Panc1 (cell line): ENCODE data around the gene TNFAIP2. TPM values are rescaled to one million over a fixed set of nuclear protein-coding genes. Genes with fewer than 3 reads are reported as not detected.

ENCODE experiments used
- ATAC-seq: fragments of 200-7000 bp; cut with Tn5 transposase; 2 replicates; pipeline ENCODE4 v1.9.1; 2020; ENCODE audit warnings: mild to moderate bottlenecking, moderate library complexity
- BruUV-seq: library from RNA; stranded (reverse); fragments of 400-500 nt; replicated peaks from 2 replicates; lab custom pipeline; 2021; lab: Mats Ljungman, UMichigan
- CTCF ChIA-PET: fragments of 300-600 bp; sonication (Branson Sonifier 250); formaldehyde crosslinking; loops from one replicate; lab custom pipeline; 2022; ENCODE audit warnings: antibody characterized with exemption; lab: Charles Lee
- POLR2A ChIA-PET: fragments of 300-600 bp; sonication (Branson Sonifier 250); formaldehyde crosslinking; loops from one replicate; lab custom pipeline; 2022; ENCODE audit warnings: antibody characterized with exemption; lab: Charles Lee
- DNase-seq: peaks from one replicate; pipeline ENCODE4 v3.0.0-alpha.2; 2010; ENCODE audit warnings: low read depth, low spot score
- H3K27ac ChIP-seq: 2 replicates; pipeline ENCODE4 v1.5.1; 2011; ENCODE audit warnings: mild to moderate bottlenecking, low read length, inconsistent platforms
- H3K27me3 ChIP-seq: fragments of 200-500 bp; sonication (Bioruptor generic); 2 replicates; pipeline ENCODE4 v1.6.0; 2014; ENCODE audit warnings: low read length, inconsistent platforms; ENCODE audit not compliant: control insufficient read depth, insufficient read depth
- H3K36me3 ChIP-seq: fragments of 200-500 bp; sonication (Bioruptor generic); 2 replicates; pipeline ENCODE4 v1.5.1; 2014; ENCODE audit warnings: inconsistent platforms, mild to moderate bottlenecking, low read length, moderate library complexity; ENCODE audit not compliant: control insufficient read depth, insufficient read depth
- H3K4me1 ChIP-seq: 2 replicates; pipeline ENCODE4 v1.5.1; 2011; ENCODE audit warnings: inconsistent platforms, mild to moderate bottlenecking, low read length, moderate library complexity; ENCODE audit not compliant: control insufficient read depth, insufficient read depth
- H3K4me3 ChIP-seq, 2 experiments: 2 replicates each; pipeline ENCODE4 v1.5.1; 2011 to 2012; ENCODE audit warnings: low read depth in 2 of 2, low read length in 2 of 2, mild to moderate bottlenecking in 2 of 2, inconsistent platforms in 1 of 2, moderate library complexity in 1 of 2
- H3K9me3 ChIP-seq: fragments of 200-500 bp; sonication (Bioruptor generic); 2 replicates; pipeline ENCODE4 v1.5.1; 2014; ENCODE audit warnings: low read depth, mild to moderate bottlenecking, inconsistent platforms, low read length, moderate library complexity; ENCODE audit not compliant: control insufficient read depth, insufficient read depth
- POLR2AphosphoS5 ChIP-seq: IDR thresholded peaks from 2 replicates; pipeline ENCODE4 v1.6.1; 2012; ENCODE audit warnings: mild to moderate bottlenecking, low read depth, low read length, moderate library complexity
- SIN3A ChIP-seq: IDR thresholded peaks from 2 replicates; pipeline ENCODE4 v1.6.1; 2012; ENCODE audit warnings: low read depth, mild to moderate bottlenecking, low read length, moderate library complexity, borderline replicate concordance; ENCODE audit not compliant: insufficient read depth
- TCF7L2 ChIP-seq: IDR thresholded peaks from 2 replicates; pipeline ENCODE4 v1.6.1; 2011; ENCODE audit warnings: mild to moderate bottlenecking, low read depth, low read length, inconsistent platforms
- in situ Hi-C: cut with HindIII; loops from 2 replicates; pipeline ENCODE4 v1.10.0; 2016; ENCODE audit warnings: low sequenced_read_pairs, low pct_unique_long_range_greater_than_20kb
- intact Hi-C: fragments of 100-400 bp; cut with micrococcal nuclease; formaldehyde crosslinking; loops from one replicate; pipeline ENCODE4 v1.10.0; 2022; ENCODE audit not compliant: unreplicated experiment
- total RNA-seq: library from RNA; stranded (reverse); gene quantifications from one replicate; pipeline ENCODE4 v1.2.1, GENCODE V29; 2021; ENCODE audit not compliant: unreplicated experiment
- TF ChIP-seq, protein P1 (sequence below): fragments of 450-650 bp; IDR thresholded peaks from 2 replicates; pipeline ENCODE4 v1.5.1; 2017; ENCODE audit warnings: mild to moderate bottlenecking
- TF ChIP-seq, protein P2 (sequence below), 2 experiments: IDR thresholded peaks; 2 replicates each; pipeline ENCODE4 v1.6.1; 2011 to 2012; ENCODE audit warnings: low read depth in 2 of 2, control low read depth in 1 of 2, low read length in 1 of 2, mild to moderate bottlenecking in 1 of 2, moderate library complexity in 1 of 2; ENCODE audit not compliant: insufficient read depth in 1 of 2

Gene TNFAIP2
- total RNA-seq, 1 experiment from 2014 or later = 491 TPM

GRCh38 chr14:103088921-103089320 lies 34.3 kb upstream of the TNFAIP2 start:
- in situ Hi-C loops (no loop called here), intact Hi-C loops (no loop called here)
- H3K4me1 ChIP-seq = no peaks in the 10 kb centered on the region
- H3K36me3 ChIP-seq = no peaks in the 10 kb centered on the region
- CTCF ChIA-PET = no interaction called here
- no peaks in the 10 kb centered on the region for H3K27me3 ChIP-seq
- no peak overlapping the region for H3K4me3 ChIP-seq
- ATAC-seq = no peak
- POLR2A ChIA-PET = no interaction called here
- BruUV-seq = no TSS peak
- no peak for TF ChIP-seq POLR2AphosphoS5
- TF ChIP-seq SIN3A = no peak
- TF ChIP-seq, protein P1, sequence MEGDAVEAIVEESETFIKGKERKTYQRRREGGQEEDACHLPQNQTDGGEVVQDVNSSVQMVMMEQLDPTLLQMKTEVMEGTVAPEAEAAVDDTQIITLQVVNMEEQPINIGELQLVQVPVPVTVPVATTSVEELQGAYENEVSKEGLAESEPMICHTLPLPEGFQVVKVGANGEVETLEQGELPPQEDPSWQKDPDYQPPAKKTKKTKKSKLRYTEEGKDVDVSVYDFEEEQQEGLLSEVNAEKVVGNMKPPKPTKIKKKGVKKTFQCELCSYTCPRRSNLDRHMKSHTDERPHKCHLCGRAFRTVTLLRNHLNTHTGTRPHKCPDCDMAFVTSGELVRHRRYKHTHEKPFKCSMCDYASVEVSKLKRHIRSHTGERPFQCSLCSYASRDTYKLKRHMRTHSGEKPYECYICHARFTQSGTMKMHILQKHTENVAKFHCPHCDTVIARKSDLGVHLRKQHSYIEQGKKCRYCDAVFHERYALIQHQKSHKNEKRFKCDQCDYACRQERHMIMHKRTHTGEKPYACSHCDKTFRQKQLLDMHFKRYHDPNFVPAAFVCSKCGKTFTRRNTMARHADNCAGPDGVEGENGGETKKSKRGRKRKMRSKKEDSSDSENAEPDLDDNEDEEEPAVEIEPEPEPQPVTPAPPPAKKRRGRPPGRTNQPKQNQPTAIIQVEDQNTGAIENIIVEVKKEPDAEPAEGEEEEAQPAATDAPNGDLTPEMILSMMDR = no peak
- no peak for TF ChIP-seq TCF7L2
- TF ChIP-seq, protein P2, sequence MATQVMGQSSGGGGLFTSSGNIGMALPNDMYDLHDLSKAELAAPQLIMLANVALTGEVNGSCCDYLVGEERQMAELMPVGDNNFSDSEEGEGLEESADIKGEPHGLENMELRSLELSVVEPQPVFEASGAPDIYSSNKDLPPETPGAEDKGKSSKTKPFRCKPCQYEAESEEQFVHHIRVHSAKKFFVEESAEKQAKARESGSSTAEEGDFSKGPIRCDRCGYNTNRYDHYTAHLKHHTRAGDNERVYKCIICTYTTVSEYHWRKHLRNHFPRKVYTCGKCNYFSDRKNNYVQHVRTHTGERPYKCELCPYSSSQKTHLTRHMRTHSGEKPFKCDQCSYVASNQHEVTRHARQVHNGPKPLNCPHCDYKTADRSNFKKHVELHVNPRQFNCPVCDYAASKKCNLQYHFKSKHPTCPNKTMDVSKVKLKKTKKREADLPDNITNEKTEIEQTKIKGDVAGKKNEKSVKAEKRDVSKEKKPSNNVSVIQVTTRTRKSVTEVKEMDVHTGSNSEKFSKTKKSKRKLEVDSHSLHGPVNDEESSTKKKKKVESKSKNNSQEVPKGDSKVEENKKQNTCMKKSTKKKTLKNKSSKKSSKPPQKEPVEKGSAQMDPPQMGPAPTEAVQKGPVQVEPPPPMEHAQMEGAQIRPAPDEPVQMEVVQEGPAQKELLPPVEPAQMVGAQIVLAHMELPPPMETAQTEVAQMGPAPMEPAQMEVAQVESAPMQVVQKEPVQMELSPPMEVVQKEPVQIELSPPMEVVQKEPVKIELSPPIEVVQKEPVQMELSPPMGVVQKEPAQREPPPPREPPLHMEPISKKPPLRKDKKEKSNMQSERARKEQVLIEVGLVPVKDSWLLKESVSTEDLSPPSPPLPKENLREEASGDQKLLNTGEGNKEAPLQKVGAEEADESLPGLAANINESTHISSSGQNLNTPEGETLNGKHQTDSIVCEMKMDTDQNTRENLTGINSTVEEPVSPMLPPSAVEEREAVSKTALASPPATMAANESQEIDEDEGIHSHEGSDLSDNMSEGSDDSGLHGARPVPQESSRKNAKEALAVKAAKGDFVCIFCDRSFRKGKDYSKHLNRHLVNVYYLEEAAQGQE (IDR thresholded peaks at IDR 0.05; ENCODE audit: insufficient read depth in 1 of 2, low read depth in 2 of 2, low read length in 1 of 2) = no peak
- H3K27ac ChIP-seq = no peak overlapping the region
- DNase-seq = no peak
- H3K9me3 ChIP-seq = no peaks in the 10 kb centered on the region

GRCh38 chr14:103089386-103090335 lies 33.6 kb upstream of the TNFAIP2 start:
- no peak for ATAC-seq
- no peak for DNase-seq
- Histone ChIP-seq H3K9me3 (no peaks in the 10 kb centered on the region), H3K27me3 (no peaks in the 10 kb centered on the region), H3K27ac (no peak overlapping the region), H3K36me3 (no peaks in the 10 kb centered on the region), H3K4me3 (no peak overlapping the region), H3K4me1 (no peaks in the 10 kb centered on the region)
- in situ Hi-C loops (no loop called here), intact Hi-C loops (no loop called here)
- ChIA-PET CTCF (no interaction called here), POLR2A (no interaction called here)
- no TSS peak for BruUV-seq
- TF ChIP-seq POLR2AphosphoS5 (no peak), SIN3A (no peak), TCF7L2 (no peak)
- TF ChIP-seq, protein P1 = no peak
- TF ChIP-seq, protein P2 (IDR thresholded peaks at IDR 0.05; ENCODE audit: insufficient read depth in 1 of 2, low read depth in 2 of 2, low read length in 1 of 2) = no peak
